ENCODE data around the gene LRP1B.

The LRP1B gene

DNA sequence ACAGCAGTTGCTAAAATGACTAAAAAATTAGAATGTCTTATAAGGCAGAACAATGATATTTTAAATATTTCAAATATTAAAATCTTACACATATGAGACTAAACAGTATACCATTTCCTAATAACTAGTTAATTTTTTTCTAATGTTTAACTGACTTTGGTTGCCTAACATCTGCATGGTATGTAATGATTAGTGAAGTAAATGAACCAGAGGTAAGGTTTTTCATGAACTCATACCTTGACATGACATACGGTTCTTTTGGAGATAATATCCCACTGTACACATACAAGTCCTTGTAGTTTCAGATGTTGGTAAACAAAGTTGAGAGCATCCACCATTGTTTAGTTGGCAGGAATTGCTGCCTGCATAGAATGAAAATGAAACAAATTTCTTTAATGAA, 1360.2 kb downstream of the LRP1B start:
- H3K9me2 ChIP-seq (replicated peaks; ENCODE audit: low read depth, low read length): no peaks in the 10 kb centered on the region
- H3K4me3 ChIP-seq (ENCODE audit: low read length, poor library complexity, severe bottlenecking): no peak overlapping the region
- no peaks in the 10 kb centered on the region for H4K20me1 ChIP-seq (ENCODE audit: insufficient read depth, low read length, poor library complexity, severe bottlenecking)
- no peak for TF ChIP-seq EZH2phosphoT487 (IDR thresholded peaks at IDR 0.05; ENCODE audit: borderline replicate concordance)
- TF ChIP-seq, protein P1, sequence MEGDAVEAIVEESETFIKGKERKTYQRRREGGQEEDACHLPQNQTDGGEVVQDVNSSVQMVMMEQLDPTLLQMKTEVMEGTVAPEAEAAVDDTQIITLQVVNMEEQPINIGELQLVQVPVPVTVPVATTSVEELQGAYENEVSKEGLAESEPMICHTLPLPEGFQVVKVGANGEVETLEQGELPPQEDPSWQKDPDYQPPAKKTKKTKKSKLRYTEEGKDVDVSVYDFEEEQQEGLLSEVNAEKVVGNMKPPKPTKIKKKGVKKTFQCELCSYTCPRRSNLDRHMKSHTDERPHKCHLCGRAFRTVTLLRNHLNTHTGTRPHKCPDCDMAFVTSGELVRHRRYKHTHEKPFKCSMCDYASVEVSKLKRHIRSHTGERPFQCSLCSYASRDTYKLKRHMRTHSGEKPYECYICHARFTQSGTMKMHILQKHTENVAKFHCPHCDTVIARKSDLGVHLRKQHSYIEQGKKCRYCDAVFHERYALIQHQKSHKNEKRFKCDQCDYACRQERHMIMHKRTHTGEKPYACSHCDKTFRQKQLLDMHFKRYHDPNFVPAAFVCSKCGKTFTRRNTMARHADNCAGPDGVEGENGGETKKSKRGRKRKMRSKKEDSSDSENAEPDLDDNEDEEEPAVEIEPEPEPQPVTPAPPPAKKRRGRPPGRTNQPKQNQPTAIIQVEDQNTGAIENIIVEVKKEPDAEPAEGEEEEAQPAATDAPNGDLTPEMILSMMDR (conservative IDR thresholded peaks at IDR 0.05; ENCODE audit: low read length): no peak
- H2AFZ ChIP-seq (ENCODE audit: low read length): no peak overlapping the region
- no peaks in the 10 kb centered on the region for H3K36me3 ChIP-seq (ENCODE audit: insufficient read depth, low read length)
- H3F3A ChIP-seq (ENCODE audit: low read depth): no peaks in the 10 kb centered on the region
- no peaks in the 10 kb centered on the region for H3K4me1 ChIP-seq (ENCODE audit: insufficient read depth, low read length, poor library complexity, severe bottlenecking)
- H3K9ac ChIP-seq (ENCODE audit: low read depth, low read length, poor library complexity, severe bottlenecking): no peak overlapping the region
- no peaks in the 10 kb centered on the region for H3K9me3 ChIP-seq (ENCODE audit: insufficient read depth, low read depth, low read length)
- H3K27me3 ChIP-seq (ENCODE audit: insufficient read depth, low read length, poor library complexity, severe bottlenecking): no peaks in the 10 kb centered on the region
- H3K79me2 ChIP-seq (ENCODE audit: insufficient read depth, low read length): no peaks in the 10 kb centered on the region
- no peak overlapping the region for H3K4me2 ChIP-seq (ENCODE audit: low read depth, low read length, poor library complexity, severe bottlenecking)

- Histone ChIP-seq H3K9me3 (ENCODE audit: insufficient read depth, low read depth, low read length) (no peaks in the 10 kb centered on the region), H3K27me3 (ENCODE audit: insufficient read depth, low read length, poor library complexity, severe bottlenecking) (no peaks in the 10 kb centered on the region), H3F3A (ENCODE audit: low read depth) (no peaks in the 10 kb centered on the region), H2AFZ (ENCODE audit: low read length) (no peak overlapping the region), H3K9me2 (replicated peaks; ENCODE audit: low read depth, low read length) (no peaks in the 10 kb centered on the region), H3K36me3 (ENCODE audit: insufficient read depth, low read length) (no peaks in the 10 kb centered on the region), H3K4me1 (ENCODE audit: insufficient read depth, low read length, poor library complexity, severe bottlenecking) (no peaks in the 10 kb centered on the region), H4K20me1 (ENCODE audit: insufficient read depth, low read length, poor library complexity, severe bottlenecking) (no peaks in the 10 kb centered on the region), H3K4me3 (ENCODE audit: low read length, poor library complexity, severe bottlenecking) (no peak overlapping the region), H3K4me2 (ENCODE audit: low read depth, low read length, poor library complexity, severe bottlenecking) (no peak overlapping the region), H3K79me2 (ENCODE audit: insufficient read depth, low read length) (no peaks in the 10 kb centered on the region), H3K9ac (ENCODE audit: low read depth, low read length, poor library complexity, severe bottlenecking) (no peak overlapping the region)
- TF ChIP-seq, protein P1 (conservative IDR thresholded peaks at IDR 0.05; ENCODE audit: low read length): no peak
- TF ChIP-seq EZH2phosphoT487 (IDR thresholded peaks at IDR 0.05; ENCODE audit: borderline replicate concordance): no peak
Measured at GRCh38 chr2:140761807-140762206, 1369.0 kb downstream of the LRP1B start.

- H3K27me3 ChIP-seq (ENCODE audit: insufficient read depth, low read length, poor library complexity, severe bottlenecking): no peaks in the 10 kb centered on the region
- H3K36me3 ChIP-seq (ENCODE audit: insufficient read depth, low read length): no peaks in the 10 kb centered on the region
- no peak for TF ChIP-seq EZH2phosphoT487 (IDR thresholded peaks at IDR 0.05; ENCODE audit: borderline replicate concordance)
- TF ChIP-seq, protein P1 (conservative IDR thresholded peaks at IDR 0.05; ENCODE audit: low read length): no peak
- H4K20me1 ChIP-seq (ENCODE audit: insufficient read depth, low read length, poor library complexity, severe bottlenecking): no peaks in the 10 kb centered on the region
- no peaks in the 10 kb centered on the region for H3F3A ChIP-seq (ENCODE audit: low read depth)
- H3K4me2 ChIP-seq (ENCODE audit: low read depth, low read length, poor library complexity, severe bottlenecking): no peak overlapping the region
- no peaks in the 10 kb centered on the region for H3K79me2 ChIP-seq (ENCODE audit: insufficient read depth, low read length)
- no peaks in the 10 kb centered on the region for H3K4me1 ChIP-seq (ENCODE audit: insufficient read depth, low read length, poor library complexity, severe bottlenecking)
- no peak overlapping the region for H3K4me3 ChIP-seq (ENCODE audit: low read length, poor library complexity, severe bottlenecking)
- H3K9me2 ChIP-seq (replicated peaks; ENCODE audit: low read depth, low read length): no peaks in the 10 kb centered on the region
- H3K9ac ChIP-seq (ENCODE audit: low read depth, low read length, poor library complexity, severe bottlenecking): no peak overlapping the region
- no peak overlapping the region for H2AFZ ChIP-seq (ENCODE audit: low read length)
- no peaks in the 10 kb centered on the region for H3K9me3 ChIP-seq (ENCODE audit: insufficient read depth, low read depth, low read length)
Measured at GRCh38 chr2:140759426-140760156, 1371.2 kb downstream of the LRP1B start.
